Measurements from ENCODE around the gene UNC79. TPM values are rescaled to one million over a fixed set of nuclear protein-coding genes. Genes with fewer than 3 reads are reported as not detected.

Gene UNC79
- total and polyA plus RNA-seq, 8 donors: 1.2 to 3.8 (median 1.7) TPM

DNA sequence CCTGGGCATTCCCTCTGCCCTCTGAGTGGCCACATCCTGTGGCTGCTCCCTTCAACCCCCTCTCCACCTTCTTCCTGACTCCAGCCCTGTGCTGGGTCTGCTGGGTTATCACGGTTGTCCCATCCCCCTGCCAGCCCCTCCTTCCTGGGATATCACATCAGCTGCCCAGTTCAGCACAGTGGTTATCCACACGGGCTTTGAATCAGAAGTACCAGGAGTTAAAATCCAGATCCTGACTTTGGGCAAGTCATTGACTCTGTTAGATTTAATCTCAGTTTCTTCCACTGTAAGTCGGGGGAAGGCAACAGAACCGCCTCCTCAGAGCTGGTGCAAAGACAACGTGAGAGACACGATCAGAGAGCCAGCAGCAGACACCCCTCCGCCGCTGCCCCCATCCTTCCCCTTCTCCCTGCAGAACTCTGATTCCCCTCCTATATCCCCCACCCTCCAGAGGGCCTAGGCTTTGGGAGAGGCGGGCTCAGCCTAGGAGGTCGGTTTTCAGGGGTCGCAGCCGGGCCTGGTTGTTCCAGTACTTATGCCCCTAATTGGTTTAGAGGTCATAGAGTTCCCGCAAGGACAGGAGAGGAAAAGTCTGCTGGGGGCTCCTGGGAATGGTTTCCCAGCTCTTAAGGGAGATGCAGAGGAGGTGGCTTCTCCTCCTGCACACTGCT is 315.0 kb downstream of the UNC79 start:
- no peak for DNase-seq
- Histone ChIP-seq H3K4me1 (no peaks in the 10 kb centered on the region), H3K9me3 (no peaks in the 10 kb centered on the region), H3K27me3 (no peaks in the 10 kb centered on the region), H3K36me3 (no peaks in the 10 kb centered on the region), H3K4me3 (no peak overlapping the region), H3K27ac (no peak overlapping the region)
- intact Hi-C loops (cut with DNase I): no loop called here
- FAIRE-seq: no peak
- TF ChIP-seq, protein P1, sequence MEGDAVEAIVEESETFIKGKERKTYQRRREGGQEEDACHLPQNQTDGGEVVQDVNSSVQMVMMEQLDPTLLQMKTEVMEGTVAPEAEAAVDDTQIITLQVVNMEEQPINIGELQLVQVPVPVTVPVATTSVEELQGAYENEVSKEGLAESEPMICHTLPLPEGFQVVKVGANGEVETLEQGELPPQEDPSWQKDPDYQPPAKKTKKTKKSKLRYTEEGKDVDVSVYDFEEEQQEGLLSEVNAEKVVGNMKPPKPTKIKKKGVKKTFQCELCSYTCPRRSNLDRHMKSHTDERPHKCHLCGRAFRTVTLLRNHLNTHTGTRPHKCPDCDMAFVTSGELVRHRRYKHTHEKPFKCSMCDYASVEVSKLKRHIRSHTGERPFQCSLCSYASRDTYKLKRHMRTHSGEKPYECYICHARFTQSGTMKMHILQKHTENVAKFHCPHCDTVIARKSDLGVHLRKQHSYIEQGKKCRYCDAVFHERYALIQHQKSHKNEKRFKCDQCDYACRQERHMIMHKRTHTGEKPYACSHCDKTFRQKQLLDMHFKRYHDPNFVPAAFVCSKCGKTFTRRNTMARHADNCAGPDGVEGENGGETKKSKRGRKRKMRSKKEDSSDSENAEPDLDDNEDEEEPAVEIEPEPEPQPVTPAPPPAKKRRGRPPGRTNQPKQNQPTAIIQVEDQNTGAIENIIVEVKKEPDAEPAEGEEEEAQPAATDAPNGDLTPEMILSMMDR (IDR thresholded peaks at IDR 0.05): no peak
- WGBS, 2 donors: 56 to 58% methylated on average over 13 of the region's 13 CpGs
- no peak for ATAC-seq

DNA sequence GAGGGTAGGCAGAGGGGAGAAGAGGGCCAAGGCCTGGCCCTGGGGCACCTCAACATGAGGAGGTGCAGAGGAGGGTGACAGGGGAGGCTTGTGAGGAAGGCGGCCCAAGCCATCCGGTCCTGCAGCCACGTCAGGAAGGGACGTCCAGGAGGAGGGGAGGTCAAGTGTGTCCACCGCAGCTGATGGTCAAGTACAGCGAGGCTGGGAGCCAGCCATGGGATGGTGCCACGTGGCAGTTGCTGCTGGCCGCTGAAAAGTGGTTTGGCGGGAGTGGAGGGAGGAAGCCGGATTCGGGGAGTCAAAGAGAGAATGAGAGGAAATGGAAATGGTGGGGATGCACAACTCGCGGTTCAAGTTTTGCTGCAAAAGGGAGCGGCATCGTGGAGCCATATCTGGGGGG is 316.4 kb downstream of the UNC79 start:
- no peaks in the 10 kb centered on the region for H3K36me3 ChIP-seq
- ATAC-seq: no peak
- H3K4me1 ChIP-seq: no peaks in the 10 kb centered on the region
- H3K9me3 ChIP-seq: no peaks in the 10 kb centered on the region
- no peak for FAIRE-seq
- no peaks in the 10 kb centered on the region for H3K27me3 ChIP-seq
- WGBS, 2 donors: 67 to 75% methylated on average over 15 of the region's 15 CpGs
- H3K27ac ChIP-seq: no peak overlapping the region
- H3K4me3 ChIP-seq: no peak overlapping the region
- intact Hi-C loops (cut with DNase I): no loop called here
- no peak for DNase-seq
- TF ChIP-seq, protein P1 (IDR thresholded peaks at IDR 0.05): no peak

DNA sequence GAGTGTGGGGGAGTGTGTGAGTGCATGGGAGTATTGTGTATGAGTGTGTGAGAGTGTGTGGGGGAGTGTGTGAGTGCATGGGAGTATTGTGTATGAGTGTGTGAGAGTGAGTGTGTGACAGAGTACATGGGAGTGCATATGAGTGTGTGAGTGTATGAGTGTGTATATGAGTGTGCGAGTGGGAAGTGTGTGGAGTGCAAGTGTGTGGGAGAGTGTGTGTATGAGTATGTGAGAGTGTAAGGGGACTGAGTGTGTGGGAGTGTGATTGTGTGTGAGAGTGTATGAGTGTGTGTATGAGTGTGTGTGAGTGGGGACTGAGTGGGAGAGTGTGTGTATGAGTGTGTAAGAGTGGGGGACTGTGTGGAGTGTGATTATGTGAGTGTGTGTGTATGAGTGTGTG is 316.8 kb downstream of the UNC79 start:
- ATAC-seq: no peak
- DNase-seq: no peak
- Histone ChIP-seq H3K9me3 (no peaks in the 10 kb centered on the region), H3K27me3 (no peaks in the 10 kb centered on the region), H3K36me3 (no peaks in the 10 kb centered on the region), H3K4me1 (no peaks in the 10 kb centered on the region), H3K4me3 (no peak overlapping the region), H3K27ac (no peak overlapping the region)
- FAIRE-seq: no peak
- TF ChIP-seq, protein P1 (IDR thresholded peaks at IDR 0.05): no peak
- intact Hi-C loops (cut with DNase I): no loop called here
- WGBS, 2 donors: 79 to 85% methylated on average over 1 of the region's 1 CpG

DNA sequence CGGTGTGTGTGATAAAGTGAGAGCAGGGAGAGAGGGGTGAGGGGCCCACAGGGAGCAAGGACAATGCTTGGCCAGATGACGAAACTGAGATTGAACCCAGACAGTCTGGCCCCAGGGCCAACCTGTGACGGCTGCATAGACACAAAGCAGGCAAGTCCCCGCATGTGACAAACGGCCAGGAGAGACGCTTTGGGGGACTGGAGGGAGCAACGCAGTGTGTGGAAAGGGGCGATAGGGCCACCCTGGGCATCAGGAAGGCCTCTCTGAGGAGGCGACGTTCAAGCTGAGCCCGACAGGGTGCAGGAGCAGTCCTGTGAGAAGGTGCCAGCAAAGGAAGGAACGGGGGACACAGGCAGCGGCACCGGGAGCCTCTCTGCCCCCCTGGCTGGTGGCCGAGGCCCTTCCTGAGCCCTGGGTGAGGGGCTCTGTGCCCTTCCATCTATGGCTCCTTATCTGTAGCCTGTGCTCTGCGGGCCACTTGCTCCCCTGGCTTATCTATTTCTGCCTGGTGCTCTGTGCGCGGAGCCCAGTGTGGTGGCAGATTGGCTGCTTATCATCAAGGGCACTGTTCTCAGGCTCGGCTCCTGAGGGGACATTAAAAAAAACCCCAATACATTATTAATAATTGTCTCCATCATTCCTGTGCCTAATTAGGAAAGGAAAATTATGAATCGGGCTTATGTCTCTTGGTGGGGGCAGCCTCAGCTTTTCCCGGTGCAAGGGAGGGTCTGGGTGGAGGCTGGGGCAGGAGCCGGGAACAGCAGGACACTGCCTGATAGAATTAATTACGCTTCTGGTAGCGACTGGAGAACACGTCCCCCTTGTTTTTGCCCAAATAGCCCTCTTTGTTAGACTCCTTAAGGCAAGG is 317.7 kb downstream of the UNC79 start:
- Histone ChIP-seq H3K4me1 (no peaks in the 10 kb centered on the region), H3K36me3 (no peaks in the 10 kb centered on the region), H3K27me3 (no peaks in the 10 kb centered on the region), H3K27ac (no peak overlapping the region), H3K9me3 (no peaks in the 10 kb centered on the region), H3K4me3 (no peak overlapping the region)
- intact Hi-C loops (cut with DNase I): no loop called here
- ATAC-seq: no peak
- WGBS, 2 donors: 31 to 39% methylated on average over 22 to 25 of the region's 25 CpGs
- no peak for DNase-seq
- TF ChIP-seq, protein P1 (IDR thresholded peaks at IDR 0.05): no peak
- FAIRE-seq: no peak

DNA sequence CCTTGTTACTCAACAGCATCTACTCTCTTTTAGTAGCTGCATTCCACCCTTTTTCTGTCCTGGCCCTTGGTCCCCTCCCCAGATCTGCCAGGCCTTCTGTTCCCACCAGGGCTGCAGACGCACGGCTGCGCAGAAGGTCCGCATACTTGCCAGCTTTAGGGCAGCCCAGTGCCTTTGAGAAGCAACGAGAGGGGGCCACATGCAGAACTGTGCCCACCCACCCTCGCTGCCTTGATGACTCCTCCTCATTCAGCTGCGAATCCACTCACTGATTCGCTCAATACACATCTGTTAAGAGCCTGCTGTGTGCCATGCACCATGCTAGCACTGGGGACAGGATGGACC is 318.3 kb downstream of the UNC79 start:
- DNase-seq (no peak), FAIRE-seq (no peak), ATAC-seq (no peak)
- 75 to 83% methylated on average over 8 of the region's 8 CpGs for WGBS, 2 donors
- intact Hi-C loops (cut with DNase I): no loop called here
- Histone ChIP-seq H3K27ac (no peak overlapping the region), H3K4me1 (no peaks in the 10 kb centered on the region), H3K27me3 (no peaks in the 10 kb centered on the region), H3K9me3 (no peaks in the 10 kb centered on the region), H3K4me3 (no peak overlapping the region), H3K36me3 (no peaks in the 10 kb centered on the region)
- TF ChIP-seq, protein P1 (IDR thresholded peaks at IDR 0.05): no peak
